ENCODE data around the gene ARHGEF11. TPM values are rescaled to one million over a fixed set of nuclear protein-coding genes. Genes with fewer than 3 reads are reported as not detected.

The ARHGEF11 gene
- total and polyA plus RNA-seq, 2 of the 4 experiments (the other 2 are of a cell fraction), result 16.8 to 17.2 TPM

DNA sequence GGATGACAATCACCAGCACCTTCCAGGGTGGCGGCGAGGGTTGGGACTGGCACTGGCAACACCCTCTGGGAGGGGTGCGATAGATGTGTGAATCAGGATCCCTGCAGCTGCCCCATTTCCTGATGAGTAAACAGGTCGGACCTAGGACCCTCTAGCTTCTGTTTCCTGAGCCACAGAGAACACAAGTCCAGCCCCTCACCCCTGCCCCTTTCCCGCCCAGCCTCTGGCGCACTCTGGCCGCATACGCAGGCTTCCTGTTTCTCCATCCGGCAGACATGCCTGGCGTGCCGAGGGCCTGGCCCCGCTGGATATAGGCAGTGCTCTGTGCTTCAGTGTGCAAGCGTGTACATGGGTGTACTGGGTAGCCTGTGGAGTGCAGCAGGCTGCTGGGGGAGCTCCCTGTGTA is 147.4 kb downstream of the ARHGEF11 start:
- peak; percentile 46 for ATAC-seq (ENCODE audit: low read depth)
- POLR2A ChIA-PET (ENCODE audit: unreplicated experiment), result no interaction called here

More for the DNA sequence above, 147.4 kb downstream of the ARHGEF11 start:
- H4K5ac ChIP-seq (ENCODE audit: low read depth, low read length), result peak overlapping the region; percentile 92
- peak overlapping the region; percentile 76 to 96 for H4K8ac ChIP-seq (ENCODE audit: low read depth in 2 of 2, low read length in 2 of 2)
- peaks cover 2% of the 10 kb centered on the region; the same call in 1 of the 2 replicates for H4K20me1 ChIP-seq (ENCODE audit: insufficient read depth, low read length)
- H2AK5ac ChIP-seq (ENCODE audit: low read depth, low read length), result peak overlapping the region; percentile 99
- CTCF ChIA-PET, result interaction anchor here (0.9 to 1.2 kb wide), 2 partner anchors 22 to 30 kb away, joined by 3 read pairs; no protein-coding TSS in a partner anchor
- peak overlapping the region; percentile 96 for H3K4ac ChIP-seq (ENCODE audit: low read depth, low read length)
- H3K79me1 ChIP-seq (ENCODE audit: low read depth in 1 of 2, low read length in 2 of 2), result peaks cover 27 to 92% of the 10 kb centered on the region in 2 experiments
- dilution Hi-C loops (cut with HindIII; ENCODE audit: low sequenced_read_pairs, unreplicated experiment) (no loop called here), in situ Hi-C loops (cut with MboI; ENCODE audit: low sequenced_read_pairs) (no loop called here), intact Hi-C loops (cut with micrococcal nuclease) (no loop called here)
- peak overlapping the region; percentile 62 for H2AK9ac ChIP-seq (replicated peaks; ENCODE audit: low read depth, low read length, poor library complexity)
- peak overlapping the region; percentile 74 for H4K91ac ChIP-seq (ENCODE audit: insufficient read depth, low read depth, low read length)
- peak overlapping the region; percentile 93 for H3K18ac ChIP-seq (ENCODE audit: low read depth, low read length)
- peaks cover 50% of the 10 kb centered on the region for H3K4me1 ChIP-seq (ENCODE audit: control insufficient read depth, insufficient read depth, low read length)
- no TSS peak for BruUV-seq (replicated peaks)
- no peaks in the 10 kb centered on the region for H3K36me3 ChIP-seq (ENCODE audit: control insufficient read depth, insufficient read depth, low read length)
- H3K4me3 ChIP-seq (ENCODE audit: insufficient read depth, low read depth, low read length), result no peak overlapping the region
- peak overlapping the region; percentile 62 for H3K9ac ChIP-seq (ENCODE audit: low read depth, low read length)
- peak overlapping the region; percentile 29 for H3K4me2 ChIP-seq (ENCODE audit: low read depth, low read length)
- peak overlapping the region; percentile 77 for H3K27ac ChIP-seq (ENCODE audit: insufficient read depth, low read length)
- TF ChIP-seq CEBPB (IDR thresholded peaks at IDR 0.05; ENCODE audit: low read depth, low read length) (no peak), MAZ (IDR thresholded peaks at IDR 0.05; ENCODE audit: borderline replicate concordance, low read depth, low read length) (peak; percentile 30; the same call in 1 of the 2 replicates), BHLHE40 (IDR thresholded peaks at IDR 0.05; ENCODE audit: low read depth, low read length) (0 out of 2 replicates have a peak, but pooled peaks have one; percentile 8)
- peak overlapping the region; percentile 96 for H3K23ac ChIP-seq (ENCODE audit: low read depth, low read length)
- H3K14ac ChIP-seq (replicated peaks; ENCODE audit: low read depth, low read length), result peak overlapping the region; percentile 98
- peak overlapping the region; percentile 53; the same call in 2 of the 3 replicates for H2BK15ac ChIP-seq (ENCODE audit: low read depth, low read length)
- H2AFZ ChIP-seq (replicated peaks; ENCODE audit: low read length, poor library complexity), result peak overlapping the region; percentile 7
- 11% methylated on average over 8 of the region's 13 CpGs; no CpG with 5 or more reads in 1 of the 2 experiments for WGBS, 2 experiments (ENCODE audit: extremely low coverage in 2 of 2, insufficient read length in 1 of 2)
- peak overlapping the region; percentile 95 for H2BK120ac ChIP-seq (ENCODE audit: low read depth, low read length)
- H3K9me1 ChIP-seq (ENCODE audit: insufficient read depth, low read length), result peaks cover 29% of the 10 kb centered on the region
- DNase-seq, result peak; percentile 72
- H3K9me3 ChIP-seq (ENCODE audit: control insufficient read depth, insufficient read depth, low read length), result no peaks in the 10 kb centered on the region
- H2BK20ac ChIP-seq (ENCODE audit: low read depth, low read length), result peak overlapping the region; percentile 90
- no peaks in the 10 kb centered on the region for H3K27me3 ChIP-seq (ENCODE audit: control insufficient read depth, insufficient read depth, low read length)
- peak overlapping the region; percentile 76 for H3K56ac ChIP-seq (ENCODE audit: extremely low read depth, insufficient read depth, low read length)
- peak overlapping the region; percentile 92 for H2BK5ac ChIP-seq (ENCODE audit: low read depth, low read length, poor library complexity, severe bottlenecking)

All from IMR-90 (cell line).